Fibroblast of peridontal ligament (primary cell): ENCODE results near the gene DDIT4L.
"Not testable (repeated sequence)": the region's sequence is repeated elsewhere in the genome, so short reads cannot be mapped to it uniquely, and the experiment has no call there.

Experiments
- DNase-seq: peaks from one replicate; pipeline ENCODE4 v3.0.0-alpha.2; 2010; ENCODE audit errors: extremely low read depth

Gene DDIT4L

GRCh38 chr4:100189820-100190642 is at the start of gene DDIT4L:
Gene DDIT4L, minus strand, starts transcription at chr4:100190468. Its CDS starts 485 bp downstream, at chr4:100189983.
- DNase-seq: peak; percentile 47

DNA sequence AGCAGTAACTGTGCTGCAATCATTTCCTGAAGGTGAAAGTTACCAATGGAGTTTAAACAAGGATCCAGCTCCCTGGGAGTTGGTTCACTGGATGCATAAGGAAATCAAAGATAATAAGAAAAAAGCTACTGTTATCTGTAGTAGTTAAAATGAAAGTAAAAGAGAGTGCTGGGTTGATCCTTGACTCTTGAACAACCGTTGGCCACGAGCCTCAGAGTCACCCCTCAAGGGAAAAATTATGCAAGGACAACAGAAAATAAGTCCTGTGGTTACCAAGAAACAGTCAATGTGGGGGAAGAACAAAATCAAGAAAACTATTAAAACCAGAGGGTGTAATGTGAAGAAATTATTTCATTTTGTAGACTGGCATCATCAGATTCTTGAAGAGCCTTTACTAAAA is 49.7 kb upstream of the DDIT4L start:
- DNase-seq: peak; percentile 20

- no peak for DNase-seq
These were observed 34.5 kb upstream of the DDIT4L start for GRCh38 chr4:100224721-100225120.

- no peak for DNase-seq
These were observed 33.9 kb upstream of the DDIT4L start for GRCh38 chr4:100224160-100224559.

- no peak for DNase-seq
These were observed 18.7 kb upstream of the DDIT4L start for GRCh38 chr4:100208964-100209363.

DNA sequence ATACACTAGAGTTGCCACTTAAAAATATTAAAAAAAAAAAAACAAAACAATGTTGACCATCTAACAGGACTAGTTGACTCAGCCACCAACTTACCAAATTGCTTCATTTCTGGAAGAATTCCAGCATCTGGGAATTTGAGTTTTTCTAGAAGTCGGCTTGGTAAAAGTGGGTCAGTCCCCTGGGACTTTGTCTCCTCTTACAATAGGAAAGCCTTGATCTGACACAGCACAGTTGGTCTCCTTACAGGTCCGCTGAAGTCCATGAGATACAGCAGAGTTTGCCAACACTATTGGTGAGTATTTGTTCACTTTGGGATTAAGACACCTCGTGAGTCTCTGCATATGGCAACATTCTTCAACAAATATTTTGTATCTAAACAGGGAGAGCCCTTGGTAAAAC is 18.2 kb upstream of the DDIT4L start:
- DNase-seq: peak; percentile 10

DNA sequence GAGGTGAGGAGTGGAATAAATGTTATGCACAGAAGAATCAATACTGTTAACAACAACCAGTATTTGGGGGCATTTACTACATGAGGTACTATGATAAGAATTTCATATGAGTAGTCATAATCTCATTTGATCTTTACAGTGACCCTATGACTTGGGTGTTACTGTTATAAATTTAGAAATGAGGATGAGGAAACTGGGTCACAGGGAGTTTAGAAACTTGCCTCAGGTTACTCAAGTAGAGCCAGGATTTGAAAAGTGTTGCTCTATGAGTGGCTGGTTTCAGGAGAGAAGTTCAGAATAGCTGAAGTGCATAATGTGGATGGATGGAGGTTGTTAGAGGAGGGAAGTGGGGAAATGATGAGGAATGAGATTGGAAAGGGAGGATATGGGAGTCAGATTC is 16.6 kb upstream of the DDIT4L start:
- no peak for DNase-seq

DNA sequence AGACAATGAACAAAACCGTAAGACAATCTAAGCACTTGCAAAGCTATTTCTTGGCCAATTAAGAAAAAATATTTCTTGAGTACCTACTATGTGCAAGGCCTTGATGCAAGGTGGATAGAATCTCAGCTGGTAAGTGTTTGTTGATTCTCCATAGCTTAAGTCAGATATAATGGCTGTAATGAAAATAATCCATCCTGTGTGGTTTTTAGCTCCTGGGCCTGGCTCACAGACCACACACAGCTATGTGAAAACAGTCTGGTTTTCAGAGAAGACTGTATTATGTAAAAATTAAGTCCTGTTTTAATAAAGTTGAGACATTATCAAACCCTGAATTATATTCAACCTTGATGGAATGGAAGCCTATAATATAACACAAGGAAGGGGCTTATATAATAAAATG is 7.8 kb upstream of the DDIT4L start:
- DNase-seq: no peak

- not testable (repeated sequence) for DNase-seq
These were observed 6.3 kb upstream of the DDIT4L start for GRCh38 chr4:100196388-100197071.

- DNase-seq: peak; percentile 58
These were observed 654 bp upstream of the DDIT4L start for GRCh38 chr4:100190643-100191600.

DNA sequence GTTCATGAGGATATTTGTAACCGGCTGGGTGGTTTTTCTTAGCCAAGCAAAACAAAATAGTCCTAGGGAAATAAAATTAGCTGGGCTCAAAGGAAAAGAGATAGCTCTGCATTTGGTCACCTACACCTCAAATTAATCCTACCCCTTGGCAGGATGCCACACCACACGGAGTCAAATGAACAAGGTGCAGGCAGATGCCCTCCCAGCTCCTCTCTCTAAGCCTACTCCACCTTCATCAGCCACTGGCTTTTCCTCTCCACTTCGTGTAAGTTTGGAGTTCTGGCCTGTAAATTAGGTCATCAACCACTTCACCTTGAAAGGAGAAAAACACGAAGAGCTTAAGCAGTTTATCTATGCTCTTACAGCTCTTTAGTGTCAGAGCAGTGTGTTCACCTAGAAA is 1.4 kb downstream of the DDIT4L start:
- no peak for DNase-seq

GRCh38 chr4:100187781-100188180 is 2.5 kb downstream of the DDIT4L start:
- no peak for DNase-seq

DNA sequence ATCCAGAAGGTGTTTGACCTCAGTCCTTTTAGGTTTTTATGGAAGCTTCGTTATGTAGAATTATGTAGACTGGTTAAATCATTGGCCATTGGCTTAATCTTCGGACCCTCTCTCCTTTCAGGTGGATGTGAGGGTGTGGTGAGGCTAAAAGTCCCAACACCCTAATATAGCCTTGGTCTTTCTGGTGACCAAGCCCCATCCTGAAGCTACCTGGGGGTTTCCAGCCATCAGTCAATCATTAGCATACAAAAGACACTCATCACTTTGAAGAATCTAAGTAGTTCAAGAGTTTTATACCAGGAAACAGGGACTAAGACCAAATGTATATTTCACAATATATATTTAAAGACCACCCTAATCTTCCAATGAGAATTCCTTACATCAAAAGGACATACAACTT is 5.5 kb downstream of the DDIT4L start:
- no peak for DNase-seq

DNA sequence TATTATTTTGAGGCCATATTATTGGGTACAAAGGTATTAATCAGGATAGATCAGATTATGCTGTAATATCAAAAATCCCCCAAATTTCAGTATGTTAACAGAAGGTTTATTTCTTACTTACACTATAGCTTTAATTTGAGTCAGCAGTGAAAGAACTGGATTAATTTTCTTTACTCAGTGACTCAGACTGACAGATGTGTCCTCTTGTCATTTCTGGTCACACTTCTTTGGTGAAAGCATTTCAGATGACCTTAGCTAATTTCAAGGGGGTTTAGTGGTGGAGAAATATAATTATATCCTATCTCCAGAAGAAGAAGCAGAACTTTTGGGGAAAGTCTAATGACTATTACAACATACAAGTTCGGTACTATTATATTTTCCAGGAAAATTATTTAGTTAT is 12.4 kb downstream of the DDIT4L start:
- DNase-seq: no peak

DNA sequence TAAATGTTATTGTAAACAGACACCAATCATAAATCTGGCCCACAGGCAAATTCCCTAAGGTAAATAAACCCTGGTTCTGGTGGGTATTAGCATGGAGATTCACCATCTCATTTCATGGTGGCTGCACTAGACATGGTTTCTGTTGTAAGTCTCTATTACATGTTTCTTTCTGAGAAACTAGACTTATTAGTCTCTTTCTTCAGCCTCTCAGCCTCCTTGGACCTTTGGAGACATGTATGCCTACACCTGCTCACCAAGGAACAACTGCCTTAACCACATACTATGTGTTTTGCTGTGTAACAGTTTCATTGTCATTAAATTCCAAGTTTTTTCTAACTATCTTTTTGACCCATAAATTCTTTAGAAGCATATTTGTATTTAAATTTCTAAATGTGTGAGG is 13.1 kb downstream of the DDIT4L start:
- no peak for DNase-seq

DNA sequence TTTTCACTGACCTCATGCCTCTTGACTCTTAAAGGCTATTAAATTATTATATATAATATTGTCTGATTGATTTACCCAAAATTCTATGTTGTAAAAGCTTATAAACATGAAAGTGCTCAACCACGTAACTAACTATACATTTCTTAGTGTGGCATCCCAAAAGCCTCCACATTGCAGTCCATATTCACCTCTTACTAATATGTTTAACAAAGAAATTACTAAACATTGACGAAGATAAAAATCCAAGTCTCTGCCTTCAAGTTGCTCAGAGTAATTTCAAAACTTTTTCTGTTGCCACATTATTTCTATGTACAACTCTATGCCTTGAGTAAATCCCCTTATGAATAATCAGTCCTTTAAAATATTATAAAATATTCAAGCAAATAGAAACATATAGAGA is 14.4 kb downstream of the DDIT4L start:
- no peak for DNase-seq

- no peak for DNase-seq
These were observed 15.3 kb downstream of the DDIT4L start for GRCh38 chr4:100174985-100175383.

DNA sequence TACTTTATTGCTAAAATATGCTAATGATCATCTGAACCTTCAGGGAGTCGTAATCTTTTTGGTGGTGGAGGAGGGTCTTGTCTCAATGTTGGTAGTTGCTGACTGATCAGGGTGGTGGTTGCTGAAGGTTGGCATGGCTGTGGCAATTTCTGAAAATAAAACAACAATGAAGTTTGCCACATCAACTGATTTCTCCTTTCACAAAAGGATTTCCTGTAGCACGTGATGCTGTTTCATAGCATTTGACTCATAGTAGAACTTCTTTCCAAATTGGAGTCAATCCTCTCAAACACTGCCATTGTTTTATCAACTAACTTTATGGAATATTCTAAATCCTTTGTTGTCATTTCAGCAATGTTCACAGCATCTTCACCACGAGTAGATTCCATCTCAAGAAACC is 19.3 kb downstream of the DDIT4L start:
- DNase-seq: peak; percentile 23

- DNase-seq: peak; percentile 50
These were observed 20.5 kb downstream of the DDIT4L start for GRCh38 chr4:100169491-100170485.

DNA sequence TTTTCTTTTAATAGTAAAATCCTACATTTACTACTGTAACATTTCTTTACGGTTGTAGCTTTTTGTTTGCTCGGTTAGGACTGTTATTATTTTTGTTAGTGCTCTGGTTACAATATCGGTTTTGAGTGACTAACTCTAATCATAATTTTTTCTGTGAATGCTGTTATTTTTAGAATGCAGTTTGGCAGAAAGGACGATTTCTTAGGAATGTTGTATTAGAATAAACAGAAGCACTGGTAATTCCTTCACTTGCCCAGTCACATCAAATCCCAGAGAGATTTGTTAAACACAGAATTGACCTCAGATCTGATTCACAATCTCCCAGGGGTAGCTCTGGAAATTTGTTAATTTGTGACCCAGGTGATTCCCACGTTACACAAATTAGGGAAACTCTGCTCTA is 21.7 kb downstream of the DDIT4L start:
- DNase-seq: peak; percentile 82
